Pancreas (tissue), 10 donors: ENCODE results near the gene TTC23. TPM values are rescaled to one million over a fixed set of nuclear protein-coding genes. Genes with fewer than 3 reads are reported as not detected.

ENCODE experiments used
- ATAC-seq, 4 donors: fragments of 200-7000 bp; cut with Tn5 transposase; one replicate each; pipeline versions ENCODE4 v1.8.0 to v1.9.1; 2020; ENCODE audit warnings: mild to moderate bottlenecking in 4 of 4, moderate library complexity in 4 of 4
- DNase-seq, 6 donors: peaks; one replicate each; pipeline ENCODE4 v3.0.0-alpha.2; 2020
- FAIRE-seq: peaks from 2 replicates; lab custom pipeline; 2012; peaks lifted over from hg19 to GRCh38; lab: Jason Lieb, UNC
- H3K27ac ChIP-seq, 4 donors: fragments of 200-600 bp; sonication (generic); 1 replicate in 3 of 4; 2 replicates in 1 of 4; pipeline versions ENCODE4 v1.5.0 to v1.8.0; 2020
- H3K27me3 ChIP-seq, 4 donors: fragments of 200-600 bp; one replicate each; pipeline ENCODE4 v1.8.0; 2021
- H3K36me3 ChIP-seq, 3 donors: fragments of 200-600 bp; sonication (generic) in 1 of 3; one replicate each; pipeline versions ENCODE4 v1.5.0 to v1.8.0; 2020 to 2021
- H3K4me1 ChIP-seq, 3 donors: fragments of 200-600 bp; one replicate each; pipeline ENCODE4 v1.8.0; 2021
- H3K4me3 ChIP-seq, 4 donors: fragments of 200-600 bp; sonication (generic) in 2 of 4; one replicate each; pipeline versions ENCODE4 v1.5.0 to v1.8.0; 2020 to 2021
- H3K9me3 ChIP-seq, 4 donors: fragments of 200-600 bp; one replicate each; pipeline ENCODE4 v1.8.0; 2021
- CTCF ChIP-seq, 4 donors: fragments of 200-600 bp; sonication (generic) in 3 of 4; IDR thresholded peaks; one replicate each; pipeline versions ENCODE4 v1.5.0 to v1.8.0; 2021; ENCODE audit warnings: antibody characterized with exemption in 4 of 4
- WGBS, 2 donors: extraction: QIAGEN DNeasy Blood & Tissue Kit; methylation state at CpG; one replicate each; pipeline ENCODE4 v1.1.7; 2013; 5-methylcytosine and 5-hydroxymethylcytosine counted together
- intact Hi-C, 3 donors: fragments of 100-400 bp; cut with DNase I; formaldehyde crosslinking; loops; one replicate each; pipeline versions ENCODE4 v1.11.1 to v1.14.2; 2022
- polyA plus RNA-seq, 2 donors: library from polyadenylated mRNA; stranded (reverse); fragments of 200-250 nt; gene quantifications; one replicate each; pipeline ENCODE4 v1.2.3, GENCODE V29; 2013
- total RNA-seq, 6 donors: library from RNA; stranded (reverse); fragmentation: NEBNext Ultra II Directional in 4 of 6; extraction: Animal tissue kit (Norgen Biotek cat#: 25700) in 4 of 6; gene quantifications; one replicate each; pipeline versions ENCODE4 v1.2.1 to v1.2.4, GENCODE V29; 2021 to 2023
- donor health status: healthy with polysubstance abuse.
- donor health status: DM: no; HTN: no; CAD: no; lungs with moderate emphysema.
- donor health status: DM: no; HTN: no; CAD: no.
- donor health status: control.
- donor health status: control.
- donor health status: Bipolar disorder and iron deficiency.
- donor health status: DM: yes; HTN: yes; CAD: no.
- donor health status: DM: no; HTN: no; CAD: no.
- donor health status: DM: no; HTN: no; CAD: no.
- donor health status: DM: yes; HTN: yes; CAD: no.

The TTC23 gene
- total and polyA plus RNA-seq, 8 donors = 5.5 to 13.5 (median 7.8) TPM

- no peak for FAIRE-seq
- no peaks in the 10 kb centered on the region for H3K36me3 ChIP-seq
- no peak overlapping the region for H3K27ac ChIP-seq
- no peaks in the 10 kb centered on the region for H3K4me1 ChIP-seq
- H3K9me3 ChIP-seq = no peaks in the 10 kb centered on the region
- no peak for DNase-seq
- TF ChIP-seq CTCF (IDR thresholded peaks at IDR 0.05) = no peak
- intact Hi-C loops = loop anchor here in 1 of 3 donors (10.0 kb wide), 1 partner anchor 422 kb away; no protein-coding TSS in a partner anchor
- WGBS, 2 donors = 94 to 97% methylated on average over 5 of the region's 5 CpGs
- no peaks in the 10 kb centered on the region for H3K27me3 ChIP-seq
- no peak for ATAC-seq
- no peak overlapping the region for H3K4me3 ChIP-seq
Measured at GRCh38 chr15:99282586-99282985, 33.2 kb upstream of the TTC23 start.

- intact Hi-C loops = loop anchor here in 1 of 3 donors (10.0 kb wide), 1 partner anchor 423 kb away; no protein-coding TSS in a partner anchor
- H3K36me3 ChIP-seq = no peaks in the 10 kb centered on the region
- no peak for TF ChIP-seq CTCF (IDR thresholded peaks at IDR 0.05)
- H3K4me1 ChIP-seq = no peaks in the 10 kb centered on the region
- ATAC-seq = no peak
- no peak overlapping the region for H3K4me3 ChIP-seq
- no peaks in the 10 kb centered on the region for H3K9me3 ChIP-seq
- H3K27me3 ChIP-seq = no peaks in the 10 kb centered on the region
- no peak for FAIRE-seq
- H3K27ac ChIP-seq = no peak overlapping the region
- no peak for DNase-seq
Measured at GRCh38 chr15:99282121-99282520, 32.7 kb upstream of the TTC23 start.

GRCh38 chr15:99279827-99280226 is 30.4 kb upstream of the TTC23 start:
- intact Hi-C loops = loop anchor here in 1 of 3 donors (10.0 kb wide), 1 partner anchor 425 kb away; no protein-coding TSS in a partner anchor
- TF ChIP-seq CTCF (IDR thresholded peaks at IDR 0.05) = no peak
- Histone ChIP-seq H3K36me3 (no peaks in the 10 kb centered on the region), H3K4me1 (no peaks in the 10 kb centered on the region), H3K9me3 (no peaks in the 10 kb centered on the region), H3K27ac (no peak overlapping the region), H3K4me3 (no peak overlapping the region), H3K27me3 (no peaks in the 10 kb centered on the region)
- DNase-seq = no peak
- ATAC-seq = no peak
- 94 to 99% methylated on average over 3 of the region's 3 CpGs for WGBS, 2 donors
- no peak for FAIRE-seq

GRCh38 chr15:99279290-99279689 is 29.9 kb upstream of the TTC23 start:
- Histone ChIP-seq H3K27me3 (no peaks in the 10 kb centered on the region), H3K9me3 (no peaks in the 10 kb centered on the region), H3K36me3 (no peaks in the 10 kb centered on the region), H3K4me3 (no peak overlapping the region), H3K4me1 (no peaks in the 10 kb centered on the region), H3K27ac (no peak overlapping the region)
- WGBS, 2 donors = 89 to 91% methylated on average over 3 of the region's 3 CpGs
- no peak for DNase-seq
- no peak for ATAC-seq
- FAIRE-seq = no peak
- no peak for TF ChIP-seq CTCF (IDR thresholded peaks at IDR 0.05)
- intact Hi-C loops = no loop called here

GRCh38 chr15:99275525-99276128 is 26.2 kb upstream of the TTC23 start:
- H3K9me3 ChIP-seq = no peaks in the 10 kb centered on the region
- intact Hi-C loops = no loop called here
- no peak overlapping the region for H3K27ac ChIP-seq
- H3K27me3 ChIP-seq = no peaks in the 10 kb centered on the region
- DNase-seq (no peak), ATAC-seq (no peak), FAIRE-seq (no peak)
- TF ChIP-seq CTCF (IDR thresholded peaks at IDR 0.05) = no peak
- no peak overlapping the region for H3K4me3 ChIP-seq
- 94% methylated on average over 9 of the region's 9 CpGs for WGBS, 2 donors
- no peaks in the 10 kb centered on the region for H3K36me3 ChIP-seq
- H3K4me1 ChIP-seq = no peaks in the 10 kb centered on the region
